GM12865 (cell line): ENCODE results near the gene NKAPL.

Experiments
- DNase-seq: peaks from one replicate; pipeline ENCODE4 v3.0.0; 2010; ENCODE audit warnings: low read depth
- H3K4me3 ChIP-seq: 2 replicates; pipeline ENCODE4 v1.5.1; 2011; ENCODE audit warnings: mild to moderate bottlenecking, low read depth, low read length, control low read depth
- TF ChIP-seq, protein P1 (sequence below): IDR thresholded peaks from 2 replicates; pipeline ENCODE4 v1.5.1; 2011; ENCODE audit warnings: low read length, control low read depth, low read depth, inconsistent platforms; ENCODE audit not compliant: insufficient read depth; ENCODE audit errors: missing control alignments

The NKAPL gene

DNA sequence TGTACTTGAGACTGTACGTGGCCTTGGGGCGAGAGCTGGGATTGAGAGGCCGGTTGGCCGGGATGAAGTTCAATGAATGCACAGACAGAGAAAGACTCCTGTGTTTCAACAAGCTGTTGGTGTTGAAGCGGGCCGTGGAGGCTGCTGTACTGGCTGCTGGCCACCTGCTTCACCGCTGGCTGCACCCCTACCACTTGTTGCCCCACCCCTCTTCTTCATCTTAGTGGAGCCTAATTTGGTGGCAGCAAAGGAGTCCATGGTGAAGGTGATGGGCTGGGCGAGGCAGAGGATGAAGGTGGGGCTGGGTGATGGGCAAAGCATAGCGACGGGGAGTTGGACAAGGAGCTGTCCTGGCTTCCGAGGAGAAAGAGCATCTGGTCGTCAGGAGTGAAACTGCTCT lies 41.2 kb upstream of the NKAPL start:
- DNase-seq: no peak
- TF ChIP-seq, protein P1, sequence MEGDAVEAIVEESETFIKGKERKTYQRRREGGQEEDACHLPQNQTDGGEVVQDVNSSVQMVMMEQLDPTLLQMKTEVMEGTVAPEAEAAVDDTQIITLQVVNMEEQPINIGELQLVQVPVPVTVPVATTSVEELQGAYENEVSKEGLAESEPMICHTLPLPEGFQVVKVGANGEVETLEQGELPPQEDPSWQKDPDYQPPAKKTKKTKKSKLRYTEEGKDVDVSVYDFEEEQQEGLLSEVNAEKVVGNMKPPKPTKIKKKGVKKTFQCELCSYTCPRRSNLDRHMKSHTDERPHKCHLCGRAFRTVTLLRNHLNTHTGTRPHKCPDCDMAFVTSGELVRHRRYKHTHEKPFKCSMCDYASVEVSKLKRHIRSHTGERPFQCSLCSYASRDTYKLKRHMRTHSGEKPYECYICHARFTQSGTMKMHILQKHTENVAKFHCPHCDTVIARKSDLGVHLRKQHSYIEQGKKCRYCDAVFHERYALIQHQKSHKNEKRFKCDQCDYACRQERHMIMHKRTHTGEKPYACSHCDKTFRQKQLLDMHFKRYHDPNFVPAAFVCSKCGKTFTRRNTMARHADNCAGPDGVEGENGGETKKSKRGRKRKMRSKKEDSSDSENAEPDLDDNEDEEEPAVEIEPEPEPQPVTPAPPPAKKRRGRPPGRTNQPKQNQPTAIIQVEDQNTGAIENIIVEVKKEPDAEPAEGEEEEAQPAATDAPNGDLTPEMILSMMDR: no peak
- H3K4me3 ChIP-seq: peak overlapping the region; percentile 79

DNA sequence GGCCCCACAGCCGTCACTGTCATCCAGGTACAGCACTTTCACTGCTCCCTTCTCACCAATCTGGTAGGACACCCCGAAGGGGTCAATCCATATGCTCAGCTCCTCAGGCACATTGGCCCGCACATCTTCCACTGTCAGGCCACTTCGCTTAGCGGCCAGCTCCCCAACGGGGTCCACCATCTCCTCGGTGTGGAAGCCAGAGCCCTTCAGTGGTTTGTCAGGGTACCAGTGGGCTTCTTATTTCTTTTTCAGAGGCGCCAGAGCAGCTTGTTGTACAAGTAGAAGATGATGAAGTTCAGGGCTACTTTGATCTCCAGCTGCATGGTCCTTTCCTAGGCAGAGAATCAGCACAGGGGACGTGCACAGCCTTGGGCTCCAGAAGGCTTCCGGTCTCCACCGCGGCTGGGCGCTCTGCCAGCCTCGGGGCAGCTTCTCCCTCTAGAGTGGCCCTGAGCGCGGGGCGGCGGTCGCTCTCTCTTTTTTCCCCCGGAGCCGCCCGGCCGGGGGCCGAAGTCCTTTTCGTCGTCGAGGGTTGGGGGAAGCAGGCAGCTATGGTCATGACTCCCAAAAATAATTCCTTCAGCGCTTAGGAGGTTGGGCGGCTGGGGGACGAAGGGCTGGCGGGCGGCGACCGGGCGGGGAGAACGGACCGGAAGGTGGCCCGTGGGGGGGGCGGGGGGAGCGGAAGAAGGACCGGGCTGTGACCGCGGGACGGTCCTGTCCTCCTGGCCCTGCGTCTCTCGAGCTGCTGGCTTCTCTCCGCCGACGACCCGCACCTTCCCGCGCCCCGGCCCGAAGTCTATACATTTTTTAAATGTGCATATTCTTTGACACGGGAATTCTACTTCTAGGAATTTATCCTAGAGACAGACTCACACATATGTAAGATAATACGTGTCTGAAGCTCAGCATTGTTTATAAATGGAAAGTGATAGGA lies 40.5 kb upstream of the NKAPL start:
- TF ChIP-seq, protein P1: no peak
- H3K4me3 ChIP-seq: peak overlapping the region; percentile 79
- DNase-seq: peak; percentile 83

DNA sequence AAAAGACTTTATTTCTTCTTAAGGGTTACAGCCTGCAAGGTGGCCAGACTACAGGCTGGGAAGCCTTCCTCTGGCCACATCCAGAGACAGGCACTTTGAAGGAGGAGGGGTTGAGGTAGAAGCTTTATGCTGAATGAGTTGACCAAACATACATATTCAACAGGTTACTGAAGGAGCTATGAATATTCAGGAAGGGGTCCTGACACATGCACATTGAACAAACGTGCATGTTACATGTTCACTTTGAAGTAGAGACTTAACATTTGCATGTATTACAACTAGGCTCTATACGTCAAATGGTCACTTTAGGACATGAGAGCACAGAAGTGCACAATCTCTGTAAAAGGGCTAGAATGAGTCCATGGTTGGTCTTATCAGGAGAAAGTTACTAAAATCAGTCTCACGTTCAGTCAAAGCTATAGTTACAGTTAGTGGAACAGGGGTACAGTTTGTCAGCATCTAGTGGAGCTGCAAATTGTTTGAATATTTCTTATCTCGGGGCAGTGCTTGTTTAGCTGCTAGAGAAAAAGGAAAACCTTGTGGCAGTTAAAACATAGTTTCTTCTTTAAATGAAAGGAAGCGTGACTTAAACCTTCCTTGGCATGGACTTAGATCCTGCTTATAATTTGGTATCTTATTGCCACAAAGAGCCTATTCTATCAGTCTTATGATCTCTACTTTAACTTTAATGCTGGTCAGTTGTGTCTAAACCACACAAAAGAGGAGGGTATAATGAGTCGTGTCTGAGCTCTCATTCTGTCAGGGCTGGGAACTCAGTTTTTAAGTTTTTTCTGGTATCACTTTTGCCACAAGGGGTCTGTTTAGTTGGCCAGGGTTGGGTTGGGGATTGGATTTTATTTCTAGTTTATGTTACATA lies 38.6 kb upstream of the NKAPL start:
- no peak overlapping the region for H3K4me3 ChIP-seq
- TF ChIP-seq, protein P1: no peak
- no peak for DNase-seq

DNA sequence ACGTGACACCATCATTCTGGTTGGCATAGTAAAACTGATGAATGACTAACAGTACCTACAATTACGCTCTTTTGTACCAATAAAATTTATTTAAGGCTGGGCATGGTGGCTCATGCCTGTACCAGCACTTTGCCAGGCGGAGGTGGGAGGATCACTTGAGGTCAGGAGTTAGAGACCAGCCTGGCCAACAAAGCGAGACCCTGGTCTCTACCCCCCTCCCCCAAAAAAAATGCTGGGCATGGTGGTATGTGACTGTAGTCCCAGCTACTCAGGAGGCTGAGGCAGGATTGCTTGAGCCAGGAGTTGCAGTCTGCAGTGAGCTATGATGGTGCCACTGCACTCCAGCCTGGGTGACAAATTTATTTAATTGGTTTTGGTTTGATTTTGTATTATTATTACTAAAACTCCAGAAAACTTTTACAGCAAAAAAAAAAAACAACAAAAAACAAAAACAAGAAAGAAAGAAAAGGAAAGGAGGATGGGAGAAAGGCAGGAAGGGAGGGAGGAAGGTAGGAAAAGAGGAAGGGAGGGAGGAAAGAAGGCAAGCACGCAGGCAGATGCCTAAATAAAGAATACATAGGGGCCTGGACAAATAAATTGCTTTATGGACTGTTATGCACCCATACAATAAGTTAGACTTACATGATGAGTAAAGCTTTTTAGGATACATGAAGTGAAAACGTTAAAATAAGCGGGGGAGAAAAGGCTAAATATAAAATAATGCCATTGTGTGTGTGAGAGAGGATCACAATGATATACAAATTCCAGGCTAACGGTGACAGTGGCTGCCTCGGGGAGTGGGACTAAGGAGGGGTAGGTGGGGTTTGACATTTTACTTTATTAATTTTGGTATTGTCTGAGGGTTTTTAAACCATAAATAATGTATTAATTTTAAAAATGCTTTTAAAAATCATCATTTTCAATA lies 34.7 kb upstream of the NKAPL start:
- TF ChIP-seq, protein P1: no peak
- peak overlapping the region; percentile 89 for H3K4me3 ChIP-seq

DNA sequence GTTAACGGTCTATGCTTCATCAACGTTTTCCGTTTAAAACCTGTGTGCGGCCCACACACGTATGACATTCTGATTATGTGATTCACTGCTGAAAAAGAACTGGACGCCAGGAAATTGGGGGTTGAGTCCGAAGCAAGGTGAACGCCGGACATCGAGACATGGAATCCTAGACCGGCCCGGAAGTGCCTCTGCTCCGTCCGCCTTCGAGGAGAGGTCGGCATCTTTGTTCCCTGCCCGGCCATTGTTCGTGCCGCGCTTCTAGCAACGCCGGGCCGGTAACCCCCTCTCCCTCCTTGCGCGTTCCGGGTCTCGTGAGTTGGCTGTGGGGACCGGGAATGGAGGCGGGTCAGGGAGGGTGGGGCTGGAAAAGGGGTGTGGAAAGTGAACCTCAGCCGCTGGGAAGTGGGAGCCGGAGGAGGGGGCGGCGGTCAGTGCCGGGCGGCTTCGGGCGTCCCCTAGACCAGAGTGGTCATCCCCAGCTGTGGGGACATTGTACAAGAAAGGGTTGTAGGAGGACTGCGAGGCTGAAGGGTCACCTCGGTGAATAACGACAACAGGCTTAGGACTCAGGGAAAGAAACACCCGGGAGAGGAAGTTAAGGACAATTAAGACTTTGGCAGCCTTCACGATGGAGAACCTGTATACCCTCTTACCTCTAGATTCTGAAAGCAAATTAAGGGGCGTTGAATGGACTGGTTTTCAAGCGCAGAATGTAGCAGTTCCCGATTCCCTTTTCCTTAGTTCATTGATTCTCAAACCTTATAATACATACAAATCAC lies 33.9 kb upstream of the NKAPL start, which contains the start of gene ZSCAN9:
TSS of gene ZSCAN9 (plus strand) at position 220 of the 779 bp plus-strand sequence. CDS start 1,810 bp downstream, outside the sequence.
- TF ChIP-seq, protein P1: no peak

More for the DNA sequence above, 34.7 kb upstream of the NKAPL start:
- DNase-seq: no peak

More for the DNA sequence above, 33.9 kb upstream of the NKAPL start, which contains the start of gene ZSCAN9:
- DNase-seq: peak; percentile 93
- peak within 1 kb of the TSS; percentile 89 for H3K4me3 ChIP-seq
